K562 (cell line): ENCODE data around the gene SDS. TPM values are rescaled to one million over a fixed set of nuclear protein-coding genes. Genes with fewer than 3 reads are reported as not detected.

Experiments
- CTBP1 ChIP-seq: fragments of 450-650 bp; IDR thresholded peaks from 2 replicates; pipeline ENCODE4 v1.6.1; 2016; ENCODE audit warnings: borderline replicate concordance
- DMBX1 ChIP-seq: fragments of 250-450 bp; sonication (Bioruptor Pico); IDR thresholded peaks from 2 replicates; pipeline ENCODE4 v1.8.0; 2022; ENCODE audit warnings: inconsistent platforms, mild to moderate bottlenecking, moderate library complexity, borderline replicate concordance
- HDAC1 ChIP-seq, 2 experiments: fragments of 450-650 bp; IDR thresholded peaks; 2 replicates each; pipeline ENCODE4 v1.6.1; 2016 to 2017; ENCODE audit warnings: inconsistent platforms in 1 of 2, mild to moderate bottlenecking in 1 of 2, moderate library complexity in 1 of 2
- HES1 ChIP-seq: fragments of 450-650 bp; IDR thresholded peaks from 2 replicates; pipeline ENCODE4 v1.6.1; 2016; ENCODE audit warnings: low read depth, mild to moderate bottlenecking, moderate library complexity
- HMBOX1 ChIP-seq: sonication (generic); IDR thresholded peaks from 2 replicates; pipeline ENCODE4 v1.6.1; 2016
- ILF3 ChIP-seq: fragments of 450-650 bp; IDR thresholded peaks from 2 replicates; pipeline ENCODE4 v1.6.1; 2018; ENCODE audit warnings: antibody characterized with exemption, mild to moderate bottlenecking, moderate library complexity, borderline replicate concordance
- ILK ChIP-seq: fragments of 450-650 bp; IDR thresholded peaks from 2 replicates; pipeline ENCODE4 v1.6.1; 2016; ENCODE audit warnings: missing genetic modification characterization, low read depth, mild to moderate bottlenecking, missing compliant biosample characterization, moderate library complexity, borderline replicate concordance
- KDM2B ChIP-seq: fragments of 250-450 bp; sonication (Bioruptor Pico); IDR thresholded peaks from 2 replicates; pipeline ENCODE4 v1.8.0; 2021; ENCODE audit warnings: mild to moderate bottlenecking, moderate library complexity
- KDM5B ChIP-seq: fragments of 200-600 bp; sonication (generic); IDR thresholded peaks from 2 replicates; pipeline ENCODE4 v1.6.1; 2012; ENCODE audit warnings: low read depth, mild to moderate bottlenecking, moderate library complexity, low read length, control low read depth, inconsistent platforms; ENCODE audit not compliant: insufficient replicate concordance
- MCM5 ChIP-seq: fragments of 450-650 bp; IDR thresholded peaks from 2 replicates; pipeline ENCODE4 v1.6.1; 2016; ENCODE audit warnings: low read depth
- NCOA1 ChIP-seq: fragments of 450-650 bp; IDR thresholded peaks from 2 replicates; pipeline ENCODE4 v1.6.1; 2016; ENCODE audit warnings: low read depth
- NFIC ChIP-seq: fragments of 450-650 bp; IDR thresholded peaks from 2 replicates; pipeline ENCODE4 v1.6.1; 2017; ENCODE audit warnings: mild to moderate bottlenecking, inconsistent platforms
- TCF7 ChIP-seq: sonication (generic); IDR thresholded peaks from 2 replicates; pipeline ENCODE4 v1.6.1; 2016; ENCODE audit warnings: antibody characterized with exemption, borderline replicate concordance
- TEAD1 ChIP-seq, 2 experiments: fragments of 450-650 bp in 1 of 2; sonication (generic) in 1 of 2; formaldehyde crosslinking; IDR thresholded peaks; 2 replicates each; pipeline versions ENCODE4 v1.4.0 to v1.8.0; 2020 to 2022; ENCODE audit warnings: mild to moderate bottlenecking in 2 of 2, missing genetic modification reagents in 1 of 2
- TRIM25 ChIP-seq: fragments of 450-650 bp; IDR thresholded peaks from 2 replicates; pipeline ENCODE4 v1.7.0; 2016; ENCODE audit warnings: borderline replicate concordance
- YY1 ChIP-seq, 3 experiments: IDR thresholded peaks; 2 replicates each; pipeline ENCODE4 v1.6.1; 2011; ENCODE audit warnings: low read length in 2 of 3, mild to moderate bottlenecking in 2 of 3, moderate library complexity in 2 of 3, borderline replicate concordance in 1 of 3, control low read depth in 1 of 3, low read depth in 1 of 3; ENCODE audit not compliant: insufficient read depth in 3 of 3, insufficient replicate concordance in 2 of 3, control insufficient read depth in 1 of 3, insufficient read length in 1 of 3; ENCODE audit errors: extremely low read depth in 1 of 3
- ZEB2 ChIP-seq: fragments of 450-650 bp; IDR thresholded peaks from 2 replicates; pipeline ENCODE4 v1.6.1; 2016
- ZMIZ1 ChIP-seq, 2 experiments: fragments of 150-350 bp in 1 of 2; IDR thresholded peaks; 2 replicates each; pipeline ENCODE4 v1.6.1; 2012 to 2016; ENCODE audit warnings: low read depth in 2 of 2, low read length in 2 of 2, mild to moderate bottlenecking in 1 of 2, moderate library complexity in 1 of 2
- polyA plus RNA-seq, 8 experiments: library from polyadenylated mRNA; depleted of rRNA in 4 of 8; stranded (reverse) in 5 of 8; unstranded in 3 of 8; fragments of >200 nt; fragmentation: Nextera tagmentation in 2 of 8; fragmentation: Illumina TruSeq in 1 of 8; extraction: Ambion mirVana in 2 of 8; extraction: Trizol in 1 of 8; gene quantifications; 2 replicates each; pipeline versions ENCODE4 v1.2.1 to v1.2.3, GENCODE V29; 2011 to 2014; ENCODE audit warnings: inconsistent platforms in 1 of 8, missing spikeins in 1 of 8
- total RNA-seq, 7 experiments: library from RNA; depleted of rRNA in 6 of 7; stranded (reverse); fragments of >200 nt in 6 of 7; fragmentation: Illumina TruSeq in 2 of 7; extraction: Trizol in 2 of 7; gene quantifications; 2 replicates each; pipeline versions ENCODE4 v1.2.1 to v1.2.3, GENCODE V29; 2011 to 2021; ENCODE audit warnings: low replicate concordance in 1 of 7

SDS gene
- total and polyA plus RNA-seq, 9 of the 15 experiments (the other 6 are each of a cell fraction or from before 2014, with no cell fraction given) = 0.07 to 1.1 (median 0.12) TPM; not detected in 1

GRCh38 chr12:113422030-113422885 is 18.6 kb upstream of the SDS start, which contains the start of gene SDSL (continued):
- TF ChIP-seq TEAD1 (CRISPR knock-in tag; IDR thresholded peaks at IDR 0.05) = peak; percentile 15 to 21; a peak in 1 of 4 replicates
- TF ChIP-seq KDM5B = peak; percentile 78
- TF ChIP-seq ILK (tag) = no peak
- no peak for TF ChIP-seq TRIM25
- TF ChIP-seq TCF7 = peak; percentile 64; the same call in 1 of the 2 replicates
- TF ChIP-seq NFIC = peak; percentile 75
- TF ChIP-seq HDAC1 (IDR thresholded peaks at IDR 0.05) = peak in 1 of 2 experiments; percentile 59; a peak in 1 of 4 replicates
- TF ChIP-seq DMBX1 (CRISPR knock-in tag) = peak; percentile 24; the same call in 1 of the 2 replicates
- no peak; the same call in 1 of the 2 replicates for TF ChIP-seq NCOA1
- no peak for TF ChIP-seq MCM5
- TF ChIP-seq CTBP1 = peak; percentile 86
- no peak for TF ChIP-seq ILF3
- TF ChIP-seq KDM2B (CRISPR knock-in tag) = no peak
- 0 out of 2 replicates have a peak, but pooled peaks have one; percentile 14 for TF ChIP-seq ZEB2
- TF ChIP-seq ZMIZ1 (IDR thresholded peaks at IDR 0.05; ENCODE audit: low read depth in 2 of 2, low read length in 2 of 2) = no peak
- TF ChIP-seq YY1 (IDR thresholded peaks at IDR 0.05; ENCODE audit: borderline replicate concordance in 1 of 3, control insufficient read depth in 1 of 3, extremely low read depth in 1 of 3, insufficient read depth in 3 of 3, insufficient read length in 1 of 3, insufficient replicate concordance in 2 of 3, low read depth in 1 of 3, low read length in 2 of 3) = peak in 1 of 3 experiments; percentile 21
- 0 out of 2 replicates have a peak, but pooled peaks have one; percentile 14 for TF ChIP-seq HES1
- 0 out of 2 replicates have a peak, but pooled peaks have one; percentile 26 for TF ChIP-seq HMBOX1
